ENCODE results near the gene PALD1. TPM values are rescaled to one million over a fixed set of nuclear protein-coding genes. Genes with fewer than 3 reads are reported as not detected.

The PALD1 gene
- total and polyA plus RNA-seq, 9 of the 15 experiments (the other 6 are each of a cell fraction or from before 2014, with no cell fraction given), result 0.03 to 0.29 (median 0.09) TPM; not detected in 2

DNA sequence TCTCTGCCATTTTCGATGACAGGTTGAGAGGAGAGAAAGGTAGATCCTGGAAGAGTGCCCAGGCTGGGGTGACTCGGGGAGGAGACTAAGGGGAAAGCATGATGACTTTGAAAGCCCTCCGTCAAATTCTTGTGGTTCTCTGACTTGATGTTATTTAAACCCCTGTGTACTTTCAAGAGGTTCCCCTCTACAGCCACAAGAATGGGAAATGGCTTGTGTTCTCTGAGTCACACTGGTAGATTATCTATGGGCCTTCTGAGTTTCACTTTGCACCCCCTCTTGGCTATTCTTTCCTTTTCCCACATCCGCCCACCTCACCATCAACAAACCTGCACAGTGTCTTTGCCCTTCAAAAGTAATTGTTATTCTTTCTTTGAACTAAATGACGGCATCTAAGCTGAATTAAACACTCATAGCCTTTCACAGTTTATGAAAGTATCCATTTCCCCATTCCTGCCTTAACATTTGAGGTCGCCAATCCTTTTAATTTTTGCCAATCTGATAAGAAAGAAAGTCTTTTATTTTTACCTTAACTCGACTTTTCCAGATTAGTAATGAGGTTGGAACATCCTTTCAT, 99.9 kb downstream of the PALD1 start (continued):
- TF ChIP-seq, protein P1, sequence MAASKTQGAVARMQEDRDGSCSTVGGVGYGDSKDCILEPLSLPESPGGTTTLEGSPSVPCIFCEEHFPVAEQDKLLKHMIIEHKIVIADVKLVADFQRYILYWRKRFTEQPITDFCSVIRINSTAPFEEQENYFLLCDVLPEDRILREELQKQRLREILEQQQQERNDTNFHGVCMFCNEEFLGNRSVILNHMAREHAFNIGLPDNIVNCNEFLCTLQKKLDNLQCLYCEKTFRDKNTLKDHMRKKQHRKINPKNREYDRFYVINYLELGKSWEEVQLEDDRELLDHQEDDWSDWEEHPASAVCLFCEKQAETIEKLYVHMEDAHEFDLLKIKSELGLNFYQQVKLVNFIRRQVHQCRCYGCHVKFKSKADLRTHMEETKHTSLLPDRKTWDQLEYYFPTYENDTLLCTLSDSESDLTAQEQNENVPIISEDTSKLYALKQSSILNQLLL (CRISPR knock-in tag; IDR thresholded peaks at IDR 0.05; ENCODE audit: borderline replicate concordance), result no peak
- TF ChIP-seq, protein P2, sequence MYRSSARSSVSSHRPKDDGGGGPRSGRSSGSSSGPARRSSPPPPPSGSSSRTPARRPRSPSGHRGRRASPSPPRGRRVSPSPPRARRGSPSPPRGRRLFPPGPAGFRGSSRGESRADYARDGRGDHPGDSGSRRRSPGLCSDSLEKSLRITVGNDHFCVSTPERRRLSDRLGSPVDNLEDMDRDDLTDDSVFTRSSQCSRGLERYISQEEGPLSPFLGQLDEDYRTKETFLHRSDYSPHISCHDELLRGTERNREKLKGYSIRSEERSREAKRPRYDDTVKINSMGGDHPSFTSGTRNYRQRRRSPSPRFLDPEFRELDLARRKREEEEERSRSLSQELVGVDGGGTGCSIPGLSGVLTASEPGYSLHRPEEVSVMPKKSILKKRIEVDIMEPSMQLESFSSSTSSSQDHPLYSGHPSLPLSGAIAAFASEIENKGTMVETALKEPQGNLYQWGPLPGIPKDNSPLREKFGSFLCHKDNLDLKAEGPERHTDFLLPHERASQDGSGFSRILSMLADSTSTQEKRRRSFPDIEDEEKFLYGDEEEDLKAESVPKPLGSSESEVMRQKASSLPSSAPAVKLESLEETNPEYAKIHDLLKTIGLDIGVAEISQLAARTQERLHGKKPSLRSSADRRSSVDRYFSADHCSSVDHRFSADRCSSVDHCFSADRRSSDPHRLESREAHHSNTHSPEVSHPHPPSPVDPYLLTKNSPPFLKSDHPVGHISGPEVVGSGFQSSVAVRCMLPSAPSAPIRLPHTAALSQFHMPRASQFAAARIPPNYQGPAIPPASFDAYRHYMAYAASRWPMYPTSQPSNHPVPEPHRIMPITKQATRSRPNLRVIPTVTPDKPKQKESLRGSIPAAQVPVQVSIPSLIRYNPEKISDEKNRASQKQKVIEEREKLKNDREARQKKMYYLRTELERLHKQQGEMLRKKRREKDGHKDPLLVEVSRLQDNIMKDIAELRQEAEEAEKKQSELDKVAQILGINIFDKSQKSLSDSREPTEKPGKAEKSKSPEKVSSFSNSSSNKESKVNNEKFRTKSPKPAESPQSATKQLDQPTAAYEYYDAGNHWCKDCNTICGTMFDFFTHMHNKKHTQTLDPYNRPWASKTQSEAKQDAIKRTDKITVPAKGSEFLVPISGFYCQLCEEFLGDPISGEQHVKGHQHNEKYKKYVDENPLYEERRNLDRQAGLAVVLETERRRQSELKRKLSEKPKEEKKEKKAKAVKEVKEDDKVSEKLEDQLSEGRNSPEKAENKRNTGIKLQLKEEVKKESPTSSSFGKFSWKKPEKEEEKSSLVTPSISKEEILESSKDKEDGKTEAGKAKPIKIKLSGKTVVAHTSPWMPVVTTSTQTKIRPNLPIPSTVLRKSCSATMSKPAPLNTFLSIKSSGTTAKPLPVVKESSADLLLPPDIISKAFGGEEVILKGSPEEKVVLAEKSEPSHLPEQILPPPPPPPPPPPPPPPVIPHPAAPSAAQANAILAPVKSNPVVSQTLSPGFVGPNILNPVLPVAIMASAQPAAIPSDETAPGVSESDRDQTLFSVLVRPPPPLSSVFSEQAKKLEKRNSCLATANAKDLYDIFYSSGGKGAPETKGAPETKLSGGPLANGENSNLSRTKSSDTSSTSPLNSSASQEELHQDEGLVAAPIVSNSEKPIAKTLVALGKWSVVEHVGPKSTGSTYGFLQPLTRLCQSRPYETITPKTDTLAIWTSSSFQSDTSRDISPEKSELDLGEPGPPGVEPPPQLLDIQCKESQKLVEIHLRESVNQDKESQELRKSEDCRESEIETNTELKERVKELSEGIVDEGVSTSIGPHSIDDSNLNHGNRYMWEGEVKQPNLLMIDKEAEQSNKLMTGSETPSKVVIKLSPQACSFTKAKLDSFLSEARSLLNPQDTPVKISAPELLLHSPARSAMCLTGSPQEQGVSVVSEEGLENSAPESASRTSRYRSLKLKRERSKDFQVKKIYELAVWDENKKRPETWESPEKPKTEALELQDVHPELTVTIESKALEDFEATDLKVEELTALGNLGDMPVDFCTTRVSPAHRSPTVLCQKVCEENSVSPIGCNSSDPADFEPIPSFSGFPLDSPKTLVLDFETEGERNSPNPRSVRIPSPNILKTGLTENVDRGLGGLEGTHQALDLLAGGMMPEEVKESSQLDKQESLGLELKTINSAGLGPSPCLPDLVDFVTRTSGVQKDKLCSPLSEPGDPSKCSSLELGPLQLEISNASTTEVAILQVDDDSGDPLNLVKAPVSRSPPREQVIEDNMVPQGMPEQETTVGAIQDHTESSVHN (IDR thresholded peaks at IDR 0.05; ENCODE audit: borderline replicate concordance in 1 of 2, low read depth in 1 of 2), result peak in 1 of 2 experiments; percentile 63; a peak in 1 of 4 replicates
- peak; percentile 77; the same call in 1 of the 2 replicates for TF ChIP-seq ZNF395 (CRISPR knock-in tag; IDR thresholded peaks at IDR 0.05)
- 0 out of 2 replicates have a peak, but pooled peaks have one; percentile 19 for TF ChIP-seq RB1 (IDR thresholded peaks at IDR 0.05; ENCODE audit: low read depth)
- TF ChIP-seq, protein P3, sequence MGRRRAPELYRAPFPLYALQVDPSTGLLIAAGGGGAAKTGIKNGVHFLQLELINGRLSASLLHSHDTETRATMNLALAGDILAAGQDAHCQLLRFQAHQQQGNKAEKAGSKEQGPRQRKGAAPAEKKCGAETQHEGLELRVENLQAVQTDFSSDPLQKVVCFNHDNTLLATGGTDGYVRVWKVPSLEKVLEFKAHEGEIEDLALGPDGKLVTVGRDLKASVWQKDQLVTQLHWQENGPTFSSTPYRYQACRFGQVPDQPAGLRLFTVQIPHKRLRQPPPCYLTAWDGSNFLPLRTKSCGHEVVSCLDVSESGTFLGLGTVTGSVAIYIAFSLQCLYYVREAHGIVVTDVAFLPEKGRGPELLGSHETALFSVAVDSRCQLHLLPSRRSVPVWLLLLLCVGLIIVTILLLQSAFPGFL (CRISPR knock-in tag; IDR thresholded peaks at IDR 0.05), result no peak
- TF ChIP-seq, protein P4, sequence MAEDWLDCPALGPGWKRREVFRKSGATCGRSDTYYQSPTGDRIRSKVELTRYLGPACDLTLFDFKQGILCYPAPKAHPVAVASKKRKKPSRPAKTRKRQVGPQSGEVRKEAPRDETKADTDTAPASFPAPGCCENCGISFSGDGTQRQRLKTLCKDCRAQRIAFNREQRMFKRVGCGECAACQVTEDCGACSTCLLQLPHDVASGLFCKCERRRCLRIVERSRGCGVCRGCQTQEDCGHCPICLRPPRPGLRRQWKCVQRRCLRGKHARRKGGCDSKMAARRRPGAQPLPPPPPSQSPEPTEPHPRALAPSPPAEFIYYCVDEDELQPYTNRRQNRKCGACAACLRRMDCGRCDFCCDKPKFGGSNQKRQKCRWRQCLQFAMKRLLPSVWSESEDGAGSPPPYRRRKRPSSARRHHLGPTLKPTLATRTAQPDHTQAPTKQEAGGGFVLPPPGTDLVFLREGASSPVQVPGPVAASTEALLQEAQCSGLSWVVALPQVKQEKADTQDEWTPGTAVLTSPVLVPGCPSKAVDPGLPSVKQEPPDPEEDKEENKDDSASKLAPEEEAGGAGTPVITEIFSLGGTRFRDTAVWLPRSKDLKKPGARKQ (CRISPR knock-in tag; IDR thresholded peaks at IDR 0.05), result no peak
